ENCODE measurements around the gene ACAP3.

Gene ACAP3

GRCh38 chr1:1343811-1344421 lies 36.2 kb upstream of the ACAP3 start:
- DNase-seq: no peak

DNA sequence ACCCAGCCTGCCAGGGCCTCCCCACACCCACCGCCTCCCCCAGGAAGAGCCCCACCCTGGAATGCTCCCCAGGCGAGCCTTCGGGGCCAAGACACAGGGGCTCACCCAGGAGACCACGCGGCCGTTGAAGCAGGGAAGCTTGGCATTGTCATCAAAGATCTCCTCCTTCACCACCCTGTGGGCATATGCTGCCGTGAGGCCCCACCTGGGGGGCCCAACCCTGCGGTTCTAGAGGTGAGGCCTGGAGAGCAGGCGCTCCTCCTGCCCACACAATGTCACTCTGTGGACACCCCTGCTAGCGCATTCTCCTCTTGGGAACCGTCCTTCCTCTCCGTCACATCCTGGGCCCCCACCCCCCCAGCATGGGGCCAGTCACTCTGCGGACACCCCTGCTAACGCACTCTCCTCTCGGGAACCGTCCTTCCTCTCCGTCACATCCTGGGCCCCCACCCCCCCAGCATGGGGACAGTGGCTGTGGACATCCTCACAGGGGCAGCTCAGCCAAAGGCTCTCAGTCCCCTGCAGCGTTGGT lies 34.9 kb upstream of the ACAP3 start:
- DNase-seq: no peak

DNA sequence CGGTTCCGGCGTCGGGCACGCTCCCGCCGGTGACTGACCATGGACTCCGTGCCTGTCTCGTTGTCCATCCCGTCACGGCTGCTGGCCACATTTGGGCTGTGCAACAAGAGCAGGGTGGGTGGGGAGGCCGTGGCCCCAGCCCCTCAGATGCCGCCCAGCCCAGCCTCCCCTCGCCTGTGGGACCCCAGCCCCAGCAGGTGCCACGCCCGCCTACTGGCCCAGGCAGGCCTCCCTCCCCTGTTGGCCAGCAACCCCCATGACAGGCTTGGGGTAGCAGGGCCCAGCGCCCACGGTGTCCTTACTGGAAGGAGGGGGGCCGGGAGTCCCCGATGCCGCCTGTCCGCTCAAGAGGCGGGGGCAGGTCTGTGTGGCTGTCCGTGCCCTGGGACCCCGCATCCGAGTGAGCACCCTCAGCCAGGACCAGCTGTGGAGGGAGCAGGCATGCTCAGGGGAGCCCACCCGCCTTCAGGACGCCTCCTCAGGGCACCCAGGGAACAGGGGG lies 34.4 kb upstream of the ACAP3 start:
- no peak for DNase-seq

DNA sequence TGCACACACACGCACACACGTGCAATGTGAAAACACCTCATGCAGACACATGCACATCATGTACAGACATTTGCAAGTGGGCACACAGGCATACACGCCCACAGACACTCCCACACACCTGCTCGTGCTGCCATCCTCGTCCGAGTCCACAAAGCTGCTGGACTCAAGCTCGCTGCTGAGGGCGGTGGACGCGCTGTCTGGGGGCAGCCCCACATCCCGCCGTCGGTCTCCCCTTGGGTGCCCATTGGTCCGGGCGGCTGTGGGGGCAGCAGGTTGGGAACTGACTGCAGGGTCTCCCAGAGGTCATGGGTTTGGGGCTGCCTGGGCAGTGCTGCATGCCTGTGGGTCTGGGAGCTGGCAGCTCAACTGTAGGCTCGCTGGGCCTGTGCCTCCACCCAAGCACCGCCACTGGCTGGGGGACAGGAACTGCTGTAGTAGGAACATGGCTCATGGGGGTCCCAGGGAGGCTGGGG lies 33.9 kb upstream of the ACAP3 start:
- DNase-seq: no peak

- DNase-seq: no peak
Observed at GRCh38 chr1:1340791-1341548, 33.2 kb upstream of the ACAP3 start.

DNA sequence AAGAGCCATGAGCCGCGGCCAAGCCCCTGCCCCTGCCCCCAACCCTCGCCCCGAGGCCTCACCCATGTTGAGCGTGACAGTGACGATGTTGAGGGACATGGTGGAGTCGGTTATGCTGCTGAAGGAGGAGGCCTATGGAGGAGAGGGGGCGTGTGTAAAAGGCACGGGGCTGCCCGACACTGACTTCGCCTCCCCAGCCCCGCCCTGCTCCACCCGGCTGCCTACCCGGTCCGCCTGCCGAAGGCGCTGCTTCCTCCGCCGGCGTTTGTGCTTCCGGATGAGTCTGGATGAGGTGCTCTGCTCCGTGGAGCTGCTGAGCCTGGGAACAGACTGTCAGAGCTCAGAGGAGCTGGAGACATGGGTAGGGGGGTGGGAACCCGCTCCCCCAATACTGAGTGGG lies 32.5 kb upstream of the ACAP3 start:
- DNase-seq: no peak

- no peak for DNase-seq
Observed at GRCh38 chr1:1338278-1338677, 30.5 kb upstream of the ACAP3 start.

DNA sequence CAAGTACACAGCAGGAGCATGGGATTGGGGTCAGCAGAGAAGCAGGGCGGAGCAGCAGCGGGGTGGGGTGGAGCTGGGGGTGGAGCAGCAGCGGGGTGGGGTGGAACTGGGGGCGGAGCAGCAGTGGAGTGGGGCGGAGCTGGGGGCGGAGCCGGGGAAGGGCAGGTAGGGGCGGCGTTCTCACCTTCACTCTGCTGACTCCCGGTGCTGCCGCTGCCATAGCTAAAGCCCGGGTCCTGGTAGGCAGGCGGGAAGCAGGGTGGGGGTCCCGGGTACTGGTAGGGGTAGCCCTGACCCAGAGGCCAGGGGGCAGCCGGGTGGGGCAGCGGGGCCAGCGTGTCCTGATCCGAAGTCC lies 30.0 kb upstream of the ACAP3 start:
- DNase-seq: no peak

DNA sequence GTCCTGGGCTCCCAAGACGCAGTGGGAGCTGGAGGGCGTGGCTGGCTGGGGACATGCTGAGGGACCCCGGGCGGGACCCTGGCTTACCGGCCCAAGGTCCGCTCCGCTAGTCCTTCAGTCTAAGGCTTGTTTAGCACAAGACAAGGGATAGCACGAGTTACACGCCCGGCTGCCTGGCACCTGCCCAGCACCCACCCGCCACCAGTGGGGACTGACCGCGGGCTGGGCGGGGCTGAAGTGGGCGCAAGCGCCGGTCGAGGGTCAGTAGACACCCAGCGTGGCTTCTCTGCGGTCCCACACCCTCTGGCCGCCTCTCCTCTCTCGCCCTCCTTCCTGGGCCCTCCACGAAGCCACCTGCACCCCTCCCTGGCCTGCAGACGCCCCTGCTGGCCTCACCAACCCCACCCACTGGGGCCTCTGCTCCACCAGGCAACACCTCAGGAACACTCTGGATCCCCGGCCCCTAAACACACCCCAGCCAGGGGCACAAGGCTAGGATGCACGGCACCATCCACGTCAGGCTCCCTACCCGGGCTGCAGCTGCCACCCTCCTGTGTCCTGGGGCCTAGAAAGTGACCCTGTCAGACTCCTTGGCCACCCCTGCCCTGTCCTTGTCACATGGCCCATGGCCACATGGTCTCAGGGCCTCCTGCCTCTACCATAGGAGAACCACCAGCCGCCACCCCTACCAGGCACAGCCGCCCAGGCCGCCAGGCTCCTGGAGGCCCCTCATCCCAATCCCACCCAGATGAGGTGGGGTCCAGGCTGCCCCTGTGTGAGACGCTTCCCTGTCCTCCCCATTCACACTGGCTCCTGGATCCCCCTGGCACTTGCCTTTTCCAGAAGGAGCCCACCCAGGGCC lies 29.4 kb upstream of the ACAP3 start:
- DNase-seq: no peak

- DNase-seq: no peak
Observed at GRCh38 chr1:1336446-1336845, 28.7 kb upstream of the ACAP3 start.

- no peak for DNase-seq
Observed at GRCh38 chr1:1335792-1336248, 28.1 kb upstream of the ACAP3 start.

- no peak for DNase-seq
Observed at GRCh38 chr1:1335283-1335682, 27.6 kb upstream of the ACAP3 start.

DNA sequence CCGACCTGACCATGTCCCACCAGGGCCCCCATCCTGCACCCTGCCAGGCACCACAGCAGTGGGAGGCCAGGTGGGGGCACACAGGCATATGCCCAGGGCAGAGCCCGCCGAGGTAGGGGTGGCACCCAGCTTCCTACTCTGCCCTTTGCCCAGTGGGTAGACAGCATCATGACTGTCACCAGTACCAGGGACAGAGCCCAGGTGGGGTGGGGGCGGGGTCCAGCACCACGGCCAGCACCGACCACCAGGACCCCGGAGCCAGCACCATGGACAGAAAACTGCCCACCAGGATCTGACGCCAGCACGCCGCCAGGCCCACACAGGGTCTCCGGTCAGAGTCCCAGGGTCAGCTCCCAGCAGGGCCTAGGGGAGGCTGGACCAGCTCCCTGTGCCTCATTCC lies 27.1 kb upstream of the ACAP3 start:
- no peak for DNase-seq

DNA sequence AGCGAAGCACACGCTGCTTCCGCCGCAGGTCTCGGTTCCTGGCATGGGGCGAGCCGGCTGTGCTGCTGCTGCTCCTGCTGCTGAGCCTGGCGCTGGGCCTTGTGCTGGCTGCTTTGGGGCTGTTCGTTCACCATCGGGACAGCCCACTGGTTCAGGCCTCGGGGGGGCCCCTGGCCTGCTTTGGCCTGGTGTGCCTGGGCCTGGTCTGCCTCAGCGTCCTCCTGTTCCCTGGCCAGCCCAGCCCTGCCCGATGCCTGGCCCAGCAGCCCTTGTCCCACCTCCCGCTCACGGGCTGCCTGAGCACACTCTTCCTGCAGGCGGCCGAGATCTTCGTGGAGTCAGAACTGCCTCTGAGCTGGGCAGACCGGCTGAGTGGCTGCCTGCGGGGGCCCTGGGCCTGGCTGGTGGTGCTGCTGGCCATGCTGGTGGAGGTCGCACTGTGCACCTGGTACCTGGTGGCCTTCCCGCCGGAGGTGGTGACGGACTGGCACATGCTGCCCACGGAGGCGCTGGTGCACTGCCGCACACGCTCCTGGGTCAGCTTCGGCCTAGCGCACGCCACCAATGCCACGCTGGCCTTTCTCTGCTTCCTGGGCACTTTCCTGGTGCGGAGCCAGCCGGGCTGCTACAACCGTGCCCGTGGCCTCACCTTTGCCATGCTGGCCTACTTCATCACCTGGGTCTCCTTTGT lies 26.0 kb upstream of the ACAP3 start:
- no peak for DNase-seq

DNA sequence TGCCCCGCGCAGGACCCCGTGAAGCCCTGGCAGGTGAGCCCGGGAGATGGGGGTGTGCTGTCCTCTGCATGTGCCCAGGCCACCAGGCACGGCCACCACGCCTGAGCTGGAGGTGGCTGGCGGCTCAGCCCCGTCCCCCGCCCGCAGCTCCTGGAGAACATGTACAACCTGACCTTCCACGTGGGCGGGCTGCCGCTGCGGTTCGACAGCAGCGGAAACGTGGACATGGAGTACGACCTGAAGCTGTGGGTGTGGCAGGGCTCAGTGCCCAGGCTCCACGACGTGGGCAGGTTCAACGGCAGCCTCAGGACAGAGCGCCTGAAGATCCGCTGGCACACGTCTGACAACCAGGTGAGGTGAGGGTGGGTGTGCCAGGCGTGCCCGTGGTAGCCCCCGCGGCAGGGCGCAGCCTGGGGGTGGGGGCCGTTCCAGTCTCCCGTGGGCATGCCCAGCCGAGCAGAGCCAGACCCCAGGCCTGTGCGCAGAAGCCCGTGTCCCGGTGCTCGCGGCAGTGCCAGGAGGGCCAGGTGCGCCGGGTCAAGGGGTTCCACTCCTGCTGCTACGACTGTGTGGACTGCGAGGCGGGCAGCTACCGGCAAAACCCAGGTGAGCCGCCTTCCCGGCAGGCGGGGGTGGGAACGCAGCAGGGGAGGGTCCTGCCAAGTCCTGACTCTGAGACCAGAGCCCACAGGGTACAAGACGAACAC lies 25.2 kb upstream of the ACAP3 start:
- no peak for DNase-seq

DNA sequence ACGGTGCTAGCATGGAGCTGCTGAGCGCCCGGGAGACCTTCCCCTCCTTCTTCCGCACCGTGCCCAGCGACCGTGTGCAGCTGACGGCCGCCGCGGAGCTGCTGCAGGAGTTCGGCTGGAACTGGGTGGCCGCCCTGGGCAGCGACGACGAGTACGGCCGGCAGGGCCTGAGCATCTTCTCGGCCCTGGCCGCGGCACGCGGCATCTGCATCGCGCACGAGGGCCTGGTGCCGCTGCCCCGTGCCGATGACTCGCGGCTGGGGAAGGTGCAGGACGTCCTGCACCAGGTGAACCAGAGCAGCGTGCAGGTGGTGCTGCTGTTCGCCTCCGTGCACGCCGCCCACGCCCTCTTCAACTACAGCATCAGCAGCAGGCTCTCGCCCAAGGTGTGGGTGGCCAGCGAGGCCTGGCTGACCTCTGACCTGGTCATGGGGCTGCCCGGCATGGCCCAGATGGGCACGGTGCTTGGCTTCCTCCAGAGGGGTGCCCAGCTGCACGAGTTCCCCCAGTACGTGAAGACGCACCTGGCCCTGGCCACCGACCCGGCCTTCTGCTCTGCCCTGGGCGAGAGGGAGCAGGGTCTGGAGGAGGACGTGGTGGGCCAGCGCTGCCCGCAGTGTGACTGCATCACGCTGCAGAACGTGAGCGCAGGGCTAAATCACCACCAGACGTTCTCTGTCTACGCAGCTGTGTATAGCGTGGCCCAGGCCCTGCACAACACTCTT lies 24.5 kb upstream of the ACAP3 start:
- DNase-seq: no peak

DNA sequence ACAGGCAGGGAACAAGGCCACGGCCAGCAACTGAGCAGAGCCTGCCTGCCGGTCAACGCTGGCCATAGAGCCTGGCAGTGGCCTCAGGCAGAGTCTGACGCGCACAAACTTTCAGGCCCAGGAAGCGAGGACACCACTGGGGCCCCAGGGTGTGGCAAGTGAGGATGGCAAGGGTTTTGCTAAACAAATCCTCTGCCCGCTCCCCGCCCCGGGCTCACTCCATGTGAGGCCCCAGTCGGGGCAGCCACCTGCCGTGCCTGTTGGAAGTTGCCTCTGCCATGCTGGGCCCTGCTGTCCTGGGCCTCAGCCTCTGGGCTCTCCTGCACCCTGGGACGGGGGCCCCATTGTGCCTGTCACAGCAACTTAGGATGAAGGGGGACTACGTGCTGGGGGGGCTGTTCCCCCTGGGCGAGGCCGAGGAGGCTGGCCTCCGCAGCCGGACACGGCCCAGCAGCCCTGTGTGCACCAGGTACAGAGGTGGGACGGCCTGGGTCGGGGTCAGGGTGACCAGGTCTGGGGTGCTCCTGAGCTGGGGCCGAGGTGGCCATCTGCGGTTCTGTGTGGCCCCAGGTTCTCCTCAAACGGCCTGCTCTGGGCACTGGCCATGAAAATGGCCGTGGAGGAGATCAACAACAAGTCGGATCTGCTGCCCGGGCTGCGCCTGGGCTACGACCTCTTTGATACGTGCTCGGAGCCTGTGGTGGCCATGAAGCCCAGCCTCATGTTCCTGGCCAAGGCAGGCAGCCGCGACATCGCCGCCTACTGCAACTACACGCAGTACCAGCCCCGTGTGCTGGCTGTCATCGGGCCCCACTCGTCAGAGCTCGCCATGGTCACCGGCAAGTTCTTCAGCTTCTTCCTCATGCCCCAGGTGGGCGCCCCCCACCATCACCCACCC lies 23.6 kb upstream of the ACAP3 start, which contains the start of gene TAS1R3:
TSS of gene TAS1R3 (plus strand) at position 213 of the 898 bp plus-strand sequence. CDS start at position 279, 66 bp downstream.
- DNase-seq: no peak

DNA sequence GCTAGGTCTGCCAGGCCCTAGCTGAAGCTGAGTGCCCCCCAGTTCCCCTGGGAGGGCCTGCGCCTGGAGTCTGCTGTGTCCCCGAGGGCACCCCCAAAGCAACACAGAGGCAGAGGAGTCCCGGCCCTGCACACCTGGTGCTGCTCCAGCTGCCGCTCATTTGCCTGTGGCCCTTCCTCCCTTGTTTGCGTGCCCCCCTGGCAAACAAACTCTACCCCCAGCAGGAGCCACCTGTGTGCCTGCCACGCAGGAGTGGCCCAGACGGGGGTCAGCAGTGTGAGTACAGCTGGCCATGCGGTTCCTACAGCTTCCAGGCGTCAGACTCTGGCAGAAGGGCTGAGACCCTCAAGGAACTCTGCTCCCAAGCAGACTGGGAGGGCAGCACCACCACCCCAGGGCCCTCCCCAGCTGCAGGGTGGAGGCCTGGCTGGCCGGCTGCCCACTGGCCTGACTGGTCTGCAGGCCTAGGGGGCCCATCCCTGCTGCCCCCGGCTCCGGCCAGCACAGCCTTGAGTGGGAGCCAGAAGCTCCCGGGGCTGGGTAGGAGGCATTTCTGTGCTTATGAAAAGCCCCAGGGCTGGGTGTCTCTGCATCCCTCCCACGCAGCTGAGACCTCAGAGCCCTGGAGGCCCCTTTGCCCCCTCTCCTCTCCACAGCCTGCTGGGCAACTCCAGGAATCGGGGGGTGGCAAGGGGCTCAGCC lies 22.8 kb upstream of the ACAP3 start:
- DNase-seq: no peak

All from activated gamma-delta T cell (primary cell).